Parathyroid adenoma (tissue), 2 donors: ENCODE results near the gene PELO.
A peak's percentile ranks its signal among the peaks of the same experiment; 100 is the strongest.

Experiments
- H2AFZ ChIP-seq: fragments of 300-600 bp; sonication (generic); one replicate; pipeline ENCODE4 v1.7.0; 2017; ENCODE audit warnings: antibody characterized with exemption, mild to moderate bottlenecking
- H3K27ac ChIP-seq: fragments of 300-600 bp; sonication (generic); one replicate; pipeline ENCODE4 v1.7.0; 2017
- H3K27me3 ChIP-seq: fragments of 300-600 bp; sonication (generic); one replicate; pipeline ENCODE4 v1.7.0; 2017; ENCODE audit warnings: low read length; ENCODE audit not compliant: control insufficient read depth, insufficient read depth
- H3K36me3 ChIP-seq: fragments of 300-600 bp; sonication (generic); one replicate; pipeline ENCODE4 v1.7.0; 2017; ENCODE audit warnings: low read length; ENCODE audit not compliant: control insufficient read depth, insufficient read depth
- H3K4me1 ChIP-seq: fragments of 300-600 bp; sonication (generic); one replicate; pipeline ENCODE4 v1.7.0; 2017; ENCODE audit warnings: control low read depth
- H3K4me2 ChIP-seq: fragments of 300-600 bp; sonication (generic); one replicate; pipeline ENCODE4 v1.7.0; 2017; ENCODE audit warnings: low read length
- H3K4me3 ChIP-seq: fragments of 300-600 bp; sonication (generic); one replicate; pipeline ENCODE4 v1.7.0; 2017; ENCODE audit warnings: low read depth, low read length
- H3K79me2 ChIP-seq: fragments of 300-600 bp; sonication (generic); one replicate; pipeline ENCODE4 v1.7.0; 2017; ENCODE audit warnings: control low read depth
- H3K9ac ChIP-seq: fragments of 300-600 bp; sonication (generic); one replicate; pipeline ENCODE4 v1.7.0; 2017; ENCODE audit warnings: mild to moderate bottlenecking
- H3K9me3 ChIP-seq: fragments of 300-600 bp; sonication (generic); one replicate; pipeline ENCODE4 v1.7.0; 2017; ENCODE audit warnings: low read length; ENCODE audit not compliant: control insufficient read depth
- CTCF ChIP-seq: fragments of 300-600 bp; sonication (generic); IDR thresholded peaks from one replicate; pipeline ENCODE4 v1.7.0; 2017; ENCODE audit warnings: antibody characterized with exemption, mild to moderate bottlenecking
- donor health status: primary hyperparathyroidism.

The PELO gene

DNA sequence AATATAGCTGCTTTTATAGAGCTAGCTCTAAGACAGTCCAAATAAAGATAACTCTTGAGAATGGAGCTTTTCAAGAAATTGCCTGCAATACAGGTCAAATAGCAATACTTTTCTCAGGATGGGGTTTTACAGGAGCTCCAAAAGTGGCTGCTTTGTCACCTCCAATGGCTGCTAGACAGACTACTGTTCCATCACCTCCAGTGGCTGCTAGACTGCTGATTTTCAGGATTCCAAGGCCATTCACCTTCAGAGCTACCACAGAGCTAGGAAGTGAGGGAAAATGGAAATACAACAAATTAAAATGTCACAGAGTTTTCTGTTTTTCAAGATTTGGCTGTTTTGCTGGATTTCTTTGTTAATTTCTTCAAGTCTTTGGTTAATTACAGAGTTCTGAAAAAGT is 8.5 kb upstream of the PELO start:
- H3K9me3 ChIP-seq, result no peaks in the 10 kb centered on the region
- H3K9ac ChIP-seq, result no peak overlapping the region
- no peaks in the 10 kb centered on the region for H3K27me3 ChIP-seq
- H3K4me3 ChIP-seq, result no peak overlapping the region
- H3K4me2 ChIP-seq, result no peak overlapping the region
- no peaks in the 10 kb centered on the region for H3K36me3 ChIP-seq
- no peak for TF ChIP-seq CTCF
- H3K27ac ChIP-seq, result no peak overlapping the region
- H2AFZ ChIP-seq, result no peak overlapping the region
- H3K4me1 ChIP-seq, result no peaks in the 10 kb centered on the region
- H3K79me2 ChIP-seq, result no peaks in the 10 kb centered on the region

- no peak for TF ChIP-seq CTCF
- Histone ChIP-seq H3K4me3 (no peak overlapping the region), H3K4me2 (no peak overlapping the region), H3K27me3 (no peaks in the 10 kb centered on the region), H3K27ac (no peak overlapping the region), H3K36me3 (no peaks in the 10 kb centered on the region), H2AFZ (no peak overlapping the region), H3K79me2 (no peaks in the 10 kb centered on the region), H3K9me3 (no peaks in the 10 kb centered on the region), H3K9ac (no peak overlapping the region), H3K4me1 (peaks cover 3% of the 10 kb centered on the region)
Measured at GRCh38 chr5:52783226-52783959, 4.3 kb upstream of the PELO start.

DNA sequence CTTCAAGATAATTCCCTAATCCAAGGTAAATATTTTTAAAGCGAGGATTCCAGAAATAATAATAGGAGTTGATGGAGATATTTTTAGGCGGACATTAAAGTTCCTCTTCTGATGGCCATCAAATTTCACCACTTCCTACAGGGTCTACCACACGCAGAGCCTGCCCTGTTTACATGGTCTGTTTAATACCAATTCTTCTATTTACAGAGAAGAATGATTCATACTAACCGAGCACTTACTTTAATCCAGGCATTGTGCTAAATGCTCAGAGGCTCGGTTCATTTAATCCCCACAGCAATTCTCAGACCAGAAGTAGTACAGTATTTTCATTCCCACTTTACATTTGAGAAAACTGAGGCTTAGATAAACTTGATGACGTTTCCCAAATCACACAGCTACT is 3.0 kb upstream of the PELO start:
- no peaks in the 10 kb centered on the region for H3K27me3 ChIP-seq

GRCh38 chr5:52786391-52786790 is 1.3 kb upstream of the PELO start:
- Histone ChIP-seq H3K27me3 (no peaks in the 10 kb centered on the region), H3K4me3 (no peak overlapping the region), H3K79me2 (peaks cover 24% of the 10 kb centered on the region), H3K9me3 (no peaks in the 10 kb centered on the region), H3K9ac (no peak overlapping the region), H3K4me1 (peaks cover 9% of the 10 kb centered on the region), H3K36me3 (no peaks in the 10 kb centered on the region), H3K27ac (peak overlapping the region; percentile 90), H2AFZ (peak overlapping the region; percentile 86), H3K4me2 (no peak overlapping the region)
- TF ChIP-seq CTCF, result no peak

More for the DNA sequence above, 3.0 kb upstream of the PELO start:
- no peaks in the 10 kb centered on the region for H3K36me3 ChIP-seq
- H3K4me3 ChIP-seq, result no peak overlapping the region
- H3K4me1 ChIP-seq, result peaks cover 3% of the 10 kb centered on the region
- no peak for TF ChIP-seq CTCF
- H3K27ac ChIP-seq, result no peak overlapping the region
- H3K4me2 ChIP-seq, result no peak overlapping the region
- H2AFZ ChIP-seq, result no peak overlapping the region
- no peaks in the 10 kb centered on the region for H3K9me3 ChIP-seq
- H3K9ac ChIP-seq, result no peak overlapping the region
- peaks cover 9% of the 10 kb centered on the region for H3K79me2 ChIP-seq
